HUDEP-2 (cell line): ENCODE measurements around the gene EPS8L2.

Source experiments
- DNase-seq, 76 experiments: peaks; one replicate each; lab custom pipeline; 2025; ENCODE audit not compliant: unreplicated experiment in 76 of 76; lab: John Stamatoyannopoulos, UW

EPS8L2 gene

DNA sequence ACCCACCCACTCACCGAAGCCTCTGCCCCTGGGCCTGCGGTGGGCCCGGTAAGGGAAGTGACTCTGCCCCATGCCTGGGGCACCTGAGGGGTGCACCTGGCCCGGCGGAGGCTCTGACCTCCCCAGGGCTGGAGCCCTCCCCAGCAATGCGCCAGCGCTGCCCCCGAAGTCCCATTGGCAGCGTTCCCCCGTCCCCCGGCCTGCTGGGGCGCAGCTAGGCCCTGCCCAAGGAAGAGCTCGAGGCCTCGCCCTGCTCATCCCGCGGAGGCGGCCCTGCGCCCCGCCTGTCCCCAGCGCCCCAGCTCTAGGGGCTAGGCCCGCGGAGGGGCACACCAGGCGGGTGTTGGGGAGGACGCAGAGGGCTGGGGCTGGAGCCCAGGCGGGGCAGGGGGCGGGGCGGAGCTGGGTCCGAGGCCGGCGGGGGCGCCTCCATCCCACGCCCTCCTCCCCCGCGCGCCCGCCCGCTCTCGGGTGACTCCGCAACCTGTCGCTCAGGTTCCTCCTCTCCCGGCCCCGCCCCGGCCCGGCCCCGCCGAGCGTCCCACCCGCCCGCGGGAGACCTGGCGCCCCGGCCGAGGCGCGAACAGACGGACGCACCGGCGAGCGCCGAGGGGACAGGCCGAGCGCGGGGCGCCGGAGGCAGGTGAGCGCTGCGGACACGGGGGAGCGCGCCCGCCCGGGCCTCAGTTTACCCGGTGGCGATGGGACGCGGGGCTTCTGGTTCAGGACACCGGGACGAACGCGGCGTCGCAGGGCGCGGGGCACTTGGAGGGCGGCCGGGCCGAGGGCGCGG, at the start of gene EPS8L2:
TSS of gene EPS8L2 (plus strand) at position 586 of the 793 bp plus-strand sequence. CDS start 3,177 bp downstream, outside the sequence.
- DNase-seq: peak in 10 of 76 experiments; percentile 18 to 34 (median 26)

DNA sequence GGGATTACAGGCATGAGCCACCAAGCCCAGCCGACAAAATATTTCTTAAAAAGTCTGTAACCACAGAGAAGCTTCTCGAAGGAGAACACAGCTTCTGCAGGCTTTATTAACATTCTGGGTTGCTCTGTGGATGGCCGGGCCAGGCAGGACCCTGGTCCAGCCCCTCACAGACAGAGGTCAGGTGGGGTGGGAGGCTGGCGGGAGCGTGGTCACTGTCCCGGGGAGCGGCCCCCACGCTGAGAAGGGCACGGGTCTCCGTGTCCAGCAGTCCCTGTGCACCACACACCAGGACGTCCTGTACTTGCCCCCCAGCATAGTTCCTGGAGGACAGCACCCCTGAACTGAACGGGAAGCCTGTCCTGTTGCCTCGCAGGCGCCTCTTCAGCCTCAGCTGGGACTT, 49.6 kb upstream of the EPS8L2 start:
- no peak for DNase-seq

GRCh38 chr11:656866-657265, 49.2 kb upstream of the EPS8L2 start:
- DNase-seq: no peak

GRCh38 chr11:657691-658126, 48.3 kb upstream of the EPS8L2 start:
- no peak for DNase-seq

- no peak for DNase-seq
Measured at GRCh38 chr11:659532-660085, 46.4 kb upstream of the EPS8L2 start.

GRCh38 chr11:660281-660680, 45.8 kb upstream of the EPS8L2 start:
- no peak for DNase-seq

DNA sequence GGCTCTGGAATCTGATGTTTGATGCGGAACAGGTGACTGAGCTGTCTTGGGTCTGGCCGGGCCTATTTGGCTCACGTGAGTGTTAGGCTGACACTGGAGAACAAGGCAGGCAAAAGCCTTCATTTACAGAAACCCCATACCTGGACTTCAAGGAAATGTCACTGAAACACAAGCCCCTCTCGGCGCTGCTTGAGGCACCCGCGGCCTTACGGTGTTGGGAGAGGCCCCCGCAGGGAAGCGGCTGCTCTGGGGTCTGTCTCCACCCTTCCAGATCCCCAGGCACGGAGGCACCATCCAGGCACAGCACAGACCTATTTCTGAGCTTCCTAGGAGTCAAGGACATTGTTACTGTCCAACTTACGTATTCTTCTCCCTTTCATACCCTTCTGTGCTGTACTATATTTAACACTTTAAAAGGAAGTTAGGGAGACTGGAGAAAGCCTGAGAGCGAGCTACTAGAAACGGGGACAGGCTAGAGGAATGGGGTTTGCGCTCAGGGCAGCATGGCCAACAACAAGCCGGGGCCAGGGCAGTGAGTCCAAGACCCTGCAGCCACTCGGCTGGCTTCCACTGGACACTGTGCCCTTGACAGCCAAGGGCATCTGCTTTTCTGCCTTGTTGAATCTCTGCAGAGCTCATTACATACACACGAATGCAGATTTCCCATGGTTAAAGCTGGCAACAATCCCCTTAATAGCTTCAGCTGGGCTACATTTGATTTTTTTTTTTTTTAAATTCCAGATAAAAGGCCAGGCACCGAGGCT, 45.2 kb upstream of the EPS8L2 start:
- no peak for DNase-seq

DNA sequence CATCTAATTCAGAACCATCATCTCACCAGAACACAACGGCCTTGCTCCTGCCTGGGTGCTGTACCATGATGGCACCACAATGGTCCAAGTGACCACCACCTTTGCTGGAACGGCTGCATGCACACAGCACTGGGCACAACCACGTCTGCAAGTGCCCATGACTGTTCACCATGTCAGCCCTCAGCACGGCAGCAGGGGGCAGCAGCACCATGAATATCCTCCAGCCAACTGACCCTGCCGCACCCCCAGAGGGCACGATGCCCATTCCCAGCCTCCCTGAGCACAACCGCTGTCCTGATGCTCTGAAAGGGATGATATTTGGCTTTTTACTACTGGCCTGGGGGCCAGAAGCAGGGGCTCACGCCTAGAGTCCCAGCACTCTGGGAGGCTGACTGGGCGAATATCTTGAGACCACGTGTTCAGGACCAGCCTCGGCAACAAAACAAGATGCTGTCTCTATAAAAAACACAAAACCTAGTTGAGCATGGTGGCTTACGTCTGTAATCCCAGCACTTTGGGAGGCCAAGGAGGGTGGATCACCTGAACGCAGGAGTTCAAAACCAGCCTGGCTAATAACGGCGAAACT, 43.2 kb upstream of the EPS8L2 start:
- peak in 54 of 76 experiments; percentile 3 to 66 (median 34) for DNase-seq

DNA sequence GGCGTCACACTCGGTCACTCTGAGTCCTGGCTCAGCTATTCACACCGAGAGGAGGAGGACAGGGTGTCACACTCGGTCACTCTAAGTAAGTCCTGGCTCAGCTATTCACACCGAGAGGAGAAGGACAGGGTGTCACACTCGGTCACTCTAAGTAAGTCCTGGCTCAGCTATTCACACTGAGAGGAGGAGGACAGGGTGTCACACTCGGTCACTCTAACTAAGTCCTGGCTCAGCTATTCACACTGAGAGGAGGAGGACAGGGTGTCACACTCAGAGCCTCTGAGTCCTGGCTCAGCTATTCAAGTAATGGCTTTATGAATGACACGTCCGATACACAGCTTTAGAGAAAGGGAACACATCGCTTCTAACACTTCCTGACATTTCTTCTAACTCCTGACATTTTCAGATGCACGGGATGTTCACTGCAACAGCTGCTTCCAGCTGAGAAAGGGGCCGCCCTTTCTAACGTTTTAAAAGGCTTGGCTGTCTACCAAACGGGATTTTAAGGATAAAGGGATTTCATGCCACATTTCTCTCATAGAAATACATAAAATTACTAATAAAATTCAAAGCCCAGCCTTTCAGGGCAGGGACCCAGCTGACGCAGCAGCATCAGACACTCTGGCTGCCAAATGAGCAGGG, 40.8 kb upstream of the EPS8L2 start:
- DNase-seq: no peak

- peak in 7 of 76 experiments; percentile 3 to 23 (median 8) for DNase-seq
Measured at GRCh38 chr11:665704-666281, 40.2 kb upstream of the EPS8L2 start.

DNA sequence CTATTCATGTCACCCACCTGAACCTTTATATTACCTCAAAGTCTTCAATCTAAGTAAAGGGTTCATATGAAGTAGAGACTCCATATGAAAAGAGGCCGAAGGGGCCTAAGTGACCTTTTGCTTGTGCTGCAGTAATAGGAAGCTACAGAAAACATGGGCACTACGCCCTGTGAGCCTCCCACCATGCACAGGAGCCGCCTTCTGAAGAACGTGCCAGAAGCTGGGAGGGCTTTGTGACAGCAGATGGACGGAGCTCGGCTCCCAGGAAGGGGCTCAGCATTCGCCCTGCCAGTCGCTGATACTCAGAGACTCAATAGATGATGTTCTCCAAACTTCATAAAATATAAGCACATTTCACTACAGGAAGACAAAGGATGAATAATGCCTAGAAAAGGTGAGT, 32.2 kb upstream of the EPS8L2 start:
- no peak for DNase-seq

GRCh38 chr11:674406-674805, 31.6 kb upstream of the EPS8L2 start:
- DNase-seq: no peak

GRCh38 chr11:678297-678696, 27.7 kb upstream of the EPS8L2 start:
- DNase-seq: no peak

- DNase-seq: no peak
Measured at GRCh38 chr11:679271-680207, 26.5 kb upstream of the EPS8L2 start.

DNA sequence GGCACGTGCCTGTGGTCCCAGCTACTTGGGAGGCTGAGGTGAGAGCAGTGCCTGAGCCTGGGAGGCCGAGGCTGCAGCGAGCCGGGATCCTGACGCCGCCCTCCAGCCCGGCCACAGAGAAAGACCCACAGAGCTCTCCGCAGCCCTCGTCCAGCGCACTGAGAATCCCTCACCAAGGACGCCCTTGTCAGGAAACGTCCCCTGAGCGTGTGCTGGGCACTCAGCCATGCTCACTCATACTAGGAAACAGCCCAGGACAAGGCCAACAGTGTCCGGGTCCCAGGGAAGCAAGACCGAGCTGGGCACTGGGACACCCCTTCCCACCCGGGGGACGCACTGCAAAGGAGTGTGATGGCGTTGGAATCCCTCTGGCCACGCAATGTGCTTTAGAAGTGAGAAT, 25.6 kb upstream of the EPS8L2 start:
- DNase-seq: no peak

DNA sequence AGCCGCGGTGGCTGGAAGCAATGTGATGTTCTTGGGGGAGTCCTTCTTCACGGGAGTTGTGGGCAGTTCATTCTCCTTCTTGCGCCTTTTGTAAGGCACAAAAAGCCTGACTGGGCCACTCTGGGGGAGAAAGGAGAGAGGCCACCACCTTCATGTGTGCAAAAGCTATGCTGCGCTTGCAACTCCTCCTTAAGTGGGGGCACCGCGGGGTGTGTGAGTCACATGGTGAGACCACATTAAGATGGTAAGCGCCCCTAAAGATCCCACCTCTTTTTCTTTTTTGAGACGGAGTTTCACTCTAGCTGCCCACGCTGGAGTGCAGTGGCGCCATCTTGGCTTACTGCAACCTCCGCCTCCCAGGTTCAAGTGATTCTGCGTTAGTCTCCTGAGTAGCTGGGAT, 25.1 kb upstream of the EPS8L2 start:
- no peak for DNase-seq

- no peak for DNase-seq
Measured at GRCh38 chr11:686451-687243, 19.4 kb upstream of the EPS8L2 start.

GRCh38 chr11:687751-688150, 18.3 kb upstream of the EPS8L2 start:
- DNase-seq: no peak
